SK-N-SH (cell line): ENCODE measurements around the gene NXPH4. TPM values are rescaled to one million over a fixed set of nuclear protein-coding genes. Genes with fewer than 3 reads are reported as not detected.
A peak's percentile ranks its signal among the peaks of the same experiment; 100 is the strongest.

Experiments used
- CTCF ChIA-PET: fragments of 300-600, 350-600 bp; formaldehyde crosslinking; extraction: SDS; loops from one replicate; lab custom pipeline; 2021; lab: Yijun Ruan, JAX
- POLR2A ChIA-PET: fragments of 350-600 bp; sonication (Branson Sonifier 250); formaldehyde crosslinking; extraction: SDS; loops from one replicate; lab custom pipeline; 2020; ENCODE audit warnings: antibody characterized with exemption, inconsistent platforms; lab: Yijun Ruan, JAX
- DNase-seq: peaks from one replicate; pipeline ENCODE4 v3.0.0; 2012
- H2AFZ ChIP-seq: fragments of 200-600 bp; sonication (generic); 2 replicates; pipeline ENCODE4 v1.8.1; 2016; ENCODE audit warnings: antibody characterized with exemption, mild to moderate bottlenecking, low read depth
- H3F3A ChIP-seq: fragments of 200-600 bp; sonication (generic); replicated peaks from 2 replicates; pipeline ENCODE3; 2016; ENCODE audit warnings: antibody characterized with exemption, mild to moderate bottlenecking; ENCODE audit not compliant: insufficient read depth
- H3K27ac ChIP-seq, 2 experiments: fragments of 200-500 bp in 1 of 2; fragments of 200-600 bp in 1 of 2; sonication (Bioruptor generic) in 1 of 2; sonication (generic), shearing (Covaris generic) in 1 of 2; 2 replicates each; pipeline versions ENCODE4 v1.5.1 to v1.6.1; 2014 to 2016; ENCODE audit warnings: low read depth in 2 of 2, inconsistent platforms in 1 of 2, low read length in 1 of 2, mild to moderate bottlenecking in 1 of 2, mixed read lengths in 1 of 2
- H3K27me3 ChIP-seq: fragments of 200-600 bp; sonication (generic), shearing (Covaris generic); 2 replicates; pipeline ENCODE4 v1.6.1; 2016; ENCODE audit warnings: mixed run types; ENCODE audit not compliant: insufficient read depth
- H3K36me3 ChIP-seq, 2 experiments: fragments of 200-500 bp in 1 of 2; fragments of 200-600 bp in 1 of 2; sonication (Bioruptor generic) in 1 of 2; sonication (generic) in 1 of 2; replicated peaks in 1 of 2; 2 replicates each; pipeline versions ENCODE3 to v1.5.1; 2014 to 2016; ENCODE audit warnings: low read length in 1 of 2, mild to moderate bottlenecking in 1 of 2; ENCODE audit not compliant: insufficient read depth in 2 of 2, control insufficient read depth in 1 of 2
- H3K4me1 ChIP-seq, 2 experiments: fragments of 200-500 bp in 1 of 2; fragments of 200-600 bp in 1 of 2; sonication (Bioruptor generic) in 1 of 2; sonication (generic), shearing (Covaris generic) in 1 of 2; 2 replicates each; pipeline versions ENCODE4 v1.5.1 to v1.6.1; 2014 to 2016; ENCODE audit warnings: low read depth in 1 of 2, low read length in 1 of 2, mixed run types in 1 of 2; ENCODE audit not compliant: insufficient read depth in 2 of 2, control insufficient read depth in 1 of 2
- H3K4me2 ChIP-seq: fragments of 200-600 bp; sonication (generic), shearing (Covaris generic); 2 replicates; pipeline ENCODE4 v1.6.1; 2017; ENCODE audit warnings: mixed run types
- H3K4me3 ChIP-seq, 2 experiments: fragments of 200-500 bp in 1 of 2; fragments of 200-600 bp in 1 of 2; sonication (Bioruptor generic) in 1 of 2; sonication (generic), shearing (Covaris generic) in 1 of 2; 2 replicates each; pipeline versions ENCODE4 v1.5.1 to v1.8.1; 2014 to 2016; ENCODE audit warnings: low read depth in 2 of 2, inconsistent platforms in 1 of 2, low read length in 1 of 2, mild to moderate bottlenecking in 1 of 2, mixed read lengths in 1 of 2, moderate library complexity in 1 of 2
- H3K79me2 ChIP-seq: fragments of 200-600 bp; sonication (generic); 2 replicates; pipeline ENCODE4 v1.8.1; 2017; ENCODE audit warnings: mild to moderate bottlenecking; ENCODE audit not compliant: insufficient read depth
- H3K9ac ChIP-seq: fragments of 200-600 bp; sonication (generic); 2 replicates; pipeline ENCODE4 v1.6.1; 2017; ENCODE audit warnings: mixed run types
- H3K9me2 ChIP-seq: fragments of 200-600 bp; sonication (generic); 2 replicates; pipeline ENCODE4 v1.6.1; 2017; ENCODE audit warnings: mixed run types
- H3K9me3 ChIP-seq: fragments of 200-600 bp; sonication (generic); 2 replicates; pipeline ENCODE4 v1.6.1; 2017; ENCODE audit warnings: mixed run types, mild to moderate bottlenecking, moderate library complexity
- H4K20me1 ChIP-seq: fragments of 200-600 bp; sonication (generic); 2 replicates; pipeline ENCODE4 v1.6.1; 2017; ENCODE audit warnings: mild to moderate bottlenecking, mixed run types; ENCODE audit not compliant: insufficient read depth
- EP300 ChIP-seq, 2 experiments: IDR thresholded peaks; 2 replicates each; pipeline versions ENCODE4 v1.4.0 to v1.6.1; 2012; ENCODE audit warnings: borderline replicate concordance in 1 of 2, low read depth in 1 of 2, low read length in 1 of 2
- GATA2 ChIP-seq: sonication (generic); formaldehyde crosslinking; IDR thresholded peaks from 2 replicates; pipeline ENCODE4 v1.5.0; 2020; ENCODE audit warnings: mild to moderate bottlenecking, missing genetic modification reagents
- JUND ChIP-seq: IDR thresholded peaks from 2 replicates; pipeline ENCODE4 v1.4.0; 2012
- MEF2A ChIP-seq: IDR thresholded peaks from 2 replicates; pipeline ENCODE4 v1.4.0; 2012; ENCODE audit warnings: low read depth, borderline replicate concordance
- NFIC ChIP-seq: IDR thresholded peaks from 2 replicates; pipeline ENCODE4 v1.4.0; 2012; ENCODE audit warnings: borderline replicate concordance
- NRF1 ChIP-seq: IDR thresholded peaks from 2 replicates; pipeline ENCODE4 v1.6.1; 2012; ENCODE audit warnings: low read depth, mild to moderate bottlenecking, low read length
- POLR2AphosphoS5 ChIP-seq: IDR thresholded peaks from 2 replicates; pipeline ENCODE4 v1.6.1; 2012; ENCODE audit warnings: low read depth, low read length
- RAD21 ChIP-seq: IDR thresholded peaks from 2 replicates; pipeline ENCODE4 v1.6.1; 2012; ENCODE audit warnings: mild to moderate bottlenecking, low read length
- SIN3A ChIP-seq: IDR thresholded peaks from 2 replicates; pipeline ENCODE4 v1.6.1; 2012; ENCODE audit warnings: low read depth, mild to moderate bottlenecking, low read length, moderate library complexity, borderline replicate concordance
- SMC3 ChIP-seq: IDR thresholded peaks from 2 replicates; pipeline ENCODE4 v1.6.1; 2012; ENCODE audit warnings: low read depth, low read length, improper control_type of control experiment
- TAF1 ChIP-seq: IDR thresholded peaks from 2 replicates; pipeline ENCODE4 v1.6.1; 2012; ENCODE audit warnings: low read depth, mild to moderate bottlenecking, low read length, moderate library complexity, borderline replicate concordance
- TEAD4 ChIP-seq: IDR thresholded peaks from 2 replicates; pipeline ENCODE4 v1.4.0; 2012; ENCODE audit warnings: mild to moderate bottlenecking, borderline replicate concordance; ENCODE audit not compliant: insufficient read depth
- WGBS: methylation state at CpG from one replicate; pipeline ENCODE4 v1.1.6; 2017; ENCODE audit warnings: low lambda C conversion rate; 5-methylcytosine and 5-hydroxymethylcytosine counted together
- polyA plus RNA-seq, 3 experiments: library from polyadenylated mRNA; depleted of rRNA; stranded (reverse); fragments of >200 nt; gene quantifications; 2 replicates each; pipeline ENCODE4 v1.2.3, GENCODE V29; 2012
- TF ChIP-seq, protein P1 (sequence below): fragments of 200-600 bp; sonication (generic); IDR thresholded peaks from 2 replicates; pipeline ENCODE4 v1.6.1; 2017; ENCODE audit warnings: antibody characterized with exemption, mild to moderate bottlenecking, moderate library complexity
- TF ChIP-seq, protein P2 (sequence below): fragments of 150-350 bp; IDR thresholded peaks from 2 replicates; pipeline ENCODE4 v1.6.1; 2016; ENCODE audit warnings: mild to moderate bottlenecking, low read depth, low read length
- TF ChIP-seq, protein P3 (sequence below): fragments of 150-350 bp; IDR thresholded peaks from 2 replicates; pipeline ENCODE4 v1.6.1; 2017; ENCODE audit warnings: antibody characterized with exemption, low read length, low read depth, borderline replicate concordance
- TF ChIP-seq, protein P4 (sequence below): IDR thresholded peaks from 2 replicates; pipeline ENCODE4 v1.4.0; 2012; ENCODE audit warnings: low read depth, borderline replicate concordance

Gene NXPH4
- polyA plus RNA-seq, 1 of the 3 experiments (the other 2 are of a cell fraction): 0.31 TPM

DNA sequence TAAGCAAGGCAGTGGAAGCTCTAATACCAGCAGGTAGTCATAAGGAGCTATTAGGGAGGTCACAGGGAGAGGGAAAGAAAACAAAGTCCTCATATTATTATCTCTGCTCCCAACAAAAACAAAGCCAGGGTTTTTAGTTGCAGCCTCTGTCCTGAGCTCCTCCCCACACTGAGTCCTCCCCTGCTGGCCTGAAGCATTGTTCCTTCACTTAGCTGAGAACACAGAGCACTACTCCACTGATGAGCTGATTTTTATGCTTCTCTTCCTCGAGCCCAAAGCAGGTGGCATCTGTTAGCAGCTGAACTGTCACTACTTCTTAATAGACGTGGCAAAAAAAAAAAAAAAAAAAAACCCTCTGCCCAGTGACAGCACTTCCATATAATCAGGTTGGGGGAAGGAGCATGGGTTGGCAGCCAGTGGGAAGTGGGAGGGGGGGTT, 44.9 kb downstream of the NXPH4 start:
- Histone ChIP-seq H3K9me3 (no peaks in the 10 kb centered on the region), H3K4me1 (peaks cover 0 to 11% of the 10 kb centered on the region in 2 experiments; a peak in 1 of 4 replicates), H3K27me3 (no peaks in the 10 kb centered on the region), H3F3A (peaks cover 6% of the 10 kb centered on the region), H3K4me2 (no peak overlapping the region), H3K9ac (no peak overlapping the region), H2AFZ (no peak overlapping the region), H4K20me1 (no peaks in the 10 kb centered on the region), H3K79me2 (no peaks in the 10 kb centered on the region), H3K27ac (no peak overlapping the region; a peak in 1 of 4 replicates), H3K36me3 (peaks cover 35 to 40% of the 10 kb centered on the region in 2 experiments), H3K4me3 (no peak overlapping the region), H3K9me2 (no peaks in the 10 kb centered on the region)
- WGBS: 44% methylated on average over 2 of the region's 2 CpGs
- DNase-seq: no peak
- TF ChIP-seq JUND: no peak
- no peak for TF ChIP-seq NFIC
- TF ChIP-seq SIN3A: no peak
- no peak for TF ChIP-seq TAF1
- TF ChIP-seq, protein P1, sequence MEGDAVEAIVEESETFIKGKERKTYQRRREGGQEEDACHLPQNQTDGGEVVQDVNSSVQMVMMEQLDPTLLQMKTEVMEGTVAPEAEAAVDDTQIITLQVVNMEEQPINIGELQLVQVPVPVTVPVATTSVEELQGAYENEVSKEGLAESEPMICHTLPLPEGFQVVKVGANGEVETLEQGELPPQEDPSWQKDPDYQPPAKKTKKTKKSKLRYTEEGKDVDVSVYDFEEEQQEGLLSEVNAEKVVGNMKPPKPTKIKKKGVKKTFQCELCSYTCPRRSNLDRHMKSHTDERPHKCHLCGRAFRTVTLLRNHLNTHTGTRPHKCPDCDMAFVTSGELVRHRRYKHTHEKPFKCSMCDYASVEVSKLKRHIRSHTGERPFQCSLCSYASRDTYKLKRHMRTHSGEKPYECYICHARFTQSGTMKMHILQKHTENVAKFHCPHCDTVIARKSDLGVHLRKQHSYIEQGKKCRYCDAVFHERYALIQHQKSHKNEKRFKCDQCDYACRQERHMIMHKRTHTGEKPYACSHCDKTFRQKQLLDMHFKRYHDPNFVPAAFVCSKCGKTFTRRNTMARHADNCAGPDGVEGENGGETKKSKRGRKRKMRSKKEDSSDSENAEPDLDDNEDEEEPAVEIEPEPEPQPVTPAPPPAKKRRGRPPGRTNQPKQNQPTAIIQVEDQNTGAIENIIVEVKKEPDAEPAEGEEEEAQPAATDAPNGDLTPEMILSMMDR: no peak
- ChIA-PET CTCF (interaction anchor here (1.0 to 9.9 kb wide), 11 partner anchors 9 to 201 kb away, joined by 3 to 141 read pairs (median 12); partner anchors contain the start of genes GLI1, INHBE and STAC3), POLR2A (interaction anchor here (1.0 kb wide), 1 partner anchor 10 kb away, joined by 3 read pairs; no protein-coding TSS in a partner anchor)

DNA sequence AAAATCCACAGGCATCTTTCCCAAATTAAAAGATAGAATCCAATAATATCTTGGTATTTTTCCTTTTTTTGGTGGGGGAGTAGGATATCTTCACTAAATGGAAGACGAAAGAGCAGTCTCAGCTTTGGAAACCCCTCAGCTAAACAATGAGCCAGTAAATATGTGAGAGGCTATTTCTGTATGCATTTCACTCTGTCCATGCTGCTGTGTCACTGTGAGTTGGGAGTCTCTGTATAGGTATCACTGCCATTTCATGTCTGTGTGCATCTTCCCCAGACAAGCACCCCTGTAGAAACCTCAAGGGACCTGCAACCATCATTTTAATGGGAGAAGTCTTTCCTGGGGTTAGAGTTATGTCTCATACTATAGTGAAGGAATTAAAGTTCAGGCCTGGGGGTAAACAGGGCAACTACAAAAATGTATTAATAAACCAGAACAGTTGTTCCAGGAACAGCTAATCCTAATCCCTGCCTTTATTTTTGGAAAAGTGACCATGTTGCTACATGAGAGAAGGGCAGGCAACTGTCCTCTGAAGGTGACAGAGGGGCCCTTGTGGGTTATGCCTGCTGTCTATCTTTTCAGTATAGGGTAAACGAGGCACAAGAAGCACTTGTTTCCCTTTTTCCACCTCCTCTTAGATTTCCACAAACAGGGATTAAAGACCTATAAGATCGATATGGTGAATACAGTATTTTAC, 45.7 kb downstream of the NXPH4 start:
- H3K4me1 ChIP-seq: peaks cover 0 to 11% of the 10 kb centered on the region in 2 experiments; a peak in 1 of 4 replicates
- H3F3A ChIP-seq: peaks cover 6% of the 10 kb centered on the region
- no peaks in the 10 kb centered on the region for H3K9me3 ChIP-seq
- H3K4me3 ChIP-seq: no peak overlapping the region
- no peaks in the 10 kb centered on the region for H3K79me2 ChIP-seq
- H3K27ac ChIP-seq: 0 out of 4 replicates have a peak overlapping the region, but pooled peaks of 1 of the 2 experiments have one; percentile 6
- H3K9ac ChIP-seq: no peak overlapping the region
- POLR2A ChIA-PET: interaction anchor here (1.0 kb wide), 1 partner anchor 9 kb away, joined by 3 read pairs; no protein-coding TSS in a partner anchor
- H3K27me3 ChIP-seq: no peaks in the 10 kb centered on the region
- H3K36me3 ChIP-seq: peaks cover 36 to 41% of the 10 kb centered on the region in 2 experiments
- no peaks in the 10 kb centered on the region for H4K20me1 ChIP-seq
- TF ChIP-seq, protein P1: no peak
- TF ChIP-seq TEAD4 (no peak), EP300 (IDR thresholded peaks at IDR 0.05; ENCODE audit: borderline replicate concordance in 1 of 2, low read depth in 1 of 2, low read length in 1 of 2) (no peak), GATA2 (CRISPR knock-in tag) (no peak), POLR2AphosphoS5 (no peak), MEF2A (no peak), NRF1 (no peak), SMC3 (no peak), RAD21 (no peak)
- TF ChIP-seq, protein P2, sequence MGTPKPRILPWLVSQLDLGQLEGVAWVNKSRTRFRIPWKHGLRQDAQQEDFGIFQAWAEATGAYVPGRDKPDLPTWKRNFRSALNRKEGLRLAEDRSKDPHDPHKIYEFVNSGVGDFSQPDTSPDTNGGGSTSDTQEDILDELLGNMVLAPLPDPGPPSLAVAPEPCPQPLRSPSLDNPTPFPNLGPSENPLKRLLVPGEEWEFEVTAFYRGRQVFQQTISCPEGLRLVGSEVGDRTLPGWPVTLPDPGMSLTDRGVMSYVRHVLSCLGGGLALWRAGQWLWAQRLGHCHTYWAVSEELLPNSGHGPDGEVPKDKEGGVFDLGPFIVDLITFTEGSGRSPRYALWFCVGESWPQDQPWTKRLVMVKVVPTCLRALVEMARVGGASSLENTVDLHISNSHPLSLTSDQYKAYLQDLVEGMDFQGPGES: no peak
- TF ChIP-seq, protein P3, sequence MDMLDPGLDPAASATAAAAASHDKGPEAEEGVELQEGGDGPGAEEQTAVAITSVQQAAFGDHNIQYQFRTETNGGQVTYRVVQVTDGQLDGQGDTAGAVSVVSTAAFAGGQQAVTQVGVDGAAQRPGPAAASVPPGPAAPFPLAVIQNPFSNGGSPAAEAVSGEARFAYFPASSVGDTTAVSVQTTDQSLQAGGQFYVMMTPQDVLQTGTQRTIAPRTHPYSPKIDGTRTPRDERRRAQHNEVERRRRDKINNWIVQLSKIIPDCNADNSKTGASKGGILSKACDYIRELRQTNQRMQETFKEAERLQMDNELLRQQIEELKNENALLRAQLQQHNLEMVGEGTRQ: no peak
- TF ChIP-seq, protein P4, sequence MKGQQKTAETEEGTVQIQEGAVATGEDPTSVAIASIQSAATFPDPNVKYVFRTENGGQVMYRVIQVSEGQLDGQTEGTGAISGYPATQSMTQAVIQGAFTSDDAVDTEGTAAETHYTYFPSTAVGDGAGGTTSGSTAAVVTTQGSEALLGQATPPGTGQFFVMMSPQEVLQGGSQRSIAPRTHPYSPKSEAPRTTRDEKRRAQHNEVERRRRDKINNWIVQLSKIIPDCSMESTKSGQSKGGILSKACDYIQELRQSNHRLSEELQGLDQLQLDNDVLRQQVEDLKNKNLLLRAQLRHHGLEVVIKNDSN: no peak
- H2AFZ ChIP-seq: no peak overlapping the region
- WGBS: 78% methylated on average over 3 of the region's 3 CpGs
- H3K9me2 ChIP-seq: no peaks in the 10 kb centered on the region
- no peak for DNase-seq
- no peak overlapping the region for H3K4me2 ChIP-seq
- CTCF ChIA-PET: interaction anchor here (0.9 to 9.9 kb wide), 16 partner anchors 7 to 200 kb away, joined by 3 to 141 read pairs (median 10); partner anchors contain the start of genes GLI1, INHBE and STAC3
